Aorta (tissue), 5 donors: Measurements from ENCODE around the gene AFF3. TPM values are rescaled to one million over a fixed set of nuclear protein-coding genes. Genes with fewer than 3 reads are reported as not detected.
"Not testable (repeated sequence)": the region's sequence is repeated elsewhere in the genome, so short reads cannot be mapped to it uniquely, and the experiment has no call there.

Source experiments
- ATAC-seq: fragments of 200-7000 bp; cut with Tn5 transposase; one replicate; pipeline ENCODE4 v1.9.1; 2022; ENCODE audit warnings: moderate library complexity; ENCODE audit not compliant: low FRiP score
- DNase-seq, 2 donors: peaks; one replicate each; pipeline ENCODE4 v3.0.0-alpha.2; 2020
- H3K27ac ChIP-seq, 2 donors: one replicate each; pipeline ENCODE4 v1.5.1; 2013; ENCODE audit warnings: low read length in 2 of 2, mild to moderate bottlenecking in 2 of 2, moderate library complexity in 2 of 2, control low read depth in 1 of 2, inconsistent platforms in 1 of 2, low read depth in 1 of 2
- H3K27me3 ChIP-seq, 2 donors: one replicate each; pipeline ENCODE4 v1.6.1; 2013; ENCODE audit warnings: control low read depth in 1 of 2, low read length in 1 of 2, mild to moderate bottlenecking in 1 of 2, moderate library complexity in 1 of 2; ENCODE audit not compliant: insufficient read depth in 2 of 2, control insufficient read depth in 1 of 2
- H3K36me3 ChIP-seq, 2 donors: one replicate each; pipeline ENCODE4 v1.6.1; 2013; ENCODE audit warnings: control low read depth in 1 of 2, low read length in 1 of 2, mild to moderate bottlenecking in 1 of 2; ENCODE audit not compliant: insufficient read depth in 2 of 2, control insufficient read depth in 1 of 2
- H3K4me1 ChIP-seq, 2 donors: one replicate each; pipeline ENCODE4 v1.6.1; 2013; ENCODE audit warnings: low read length in 2 of 2, control low read depth in 1 of 2, mild to moderate bottlenecking in 1 of 2, moderate library complexity in 1 of 2; ENCODE audit not compliant: insufficient read depth in 2 of 2, control insufficient read depth in 1 of 2
- H3K4me3 ChIP-seq, 2 donors: one replicate each; pipeline ENCODE4 v1.5.1; 2013; ENCODE audit warnings: low read length in 2 of 2, control low read depth in 1 of 2, mild to moderate bottlenecking in 1 of 2
- H3K9me3 ChIP-seq: one replicate; pipeline ENCODE4 v1.6.1; 2013; ENCODE audit warnings: mild to moderate bottlenecking, low read length; ENCODE audit not compliant: control insufficient read depth
- WGBS, 2 donors: extraction: QIAGEN DNeasy Blood & Tissue Kit; methylation state at CpG; one replicate each; pipeline ENCODE4 v1.1.7; 2013; 5-methylcytosine and 5-hydroxymethylcytosine counted together
- intact Hi-C, 2 donors: fragments of 100-400 bp; cut with DNase I; formaldehyde crosslinking; loops; one replicate each; pipeline versions ENCODE4 v1.14.2 to v1.15.0; 2022
- polyA plus RNA-seq, 2 donors: library from polyadenylated mRNA; stranded (reverse); fragments of 200-250 nt; gene quantifications; one replicate each; pipeline ENCODE4 v1.2.3, GENCODE V29; 2013
- total RNA-seq, 2 donors: library from RNA; stranded (reverse); fragmentation: NEBNext Ultra II Directional; extraction: Animal tissue kit (Norgen Biotek cat#: 25700); gene quantifications; one replicate each; pipeline ENCODE4 v1.2.1, GENCODE V29; 2021
- donor health status: healthy with polysubstance abuse.
- donor health status: Bipolar disorder and iron deficiency.
- donor health status: DM: no; HTN: no; CAD: no.
- donor health status: DM: no; HTN: no; CAD: no.
- donor health status: DM: yes; HTN: yes; CAD: no.

Gene AFF3
- total and polyA plus RNA-seq, 4 donors = 0.25 to 15.7 (median 5.5) TPM

DNA sequence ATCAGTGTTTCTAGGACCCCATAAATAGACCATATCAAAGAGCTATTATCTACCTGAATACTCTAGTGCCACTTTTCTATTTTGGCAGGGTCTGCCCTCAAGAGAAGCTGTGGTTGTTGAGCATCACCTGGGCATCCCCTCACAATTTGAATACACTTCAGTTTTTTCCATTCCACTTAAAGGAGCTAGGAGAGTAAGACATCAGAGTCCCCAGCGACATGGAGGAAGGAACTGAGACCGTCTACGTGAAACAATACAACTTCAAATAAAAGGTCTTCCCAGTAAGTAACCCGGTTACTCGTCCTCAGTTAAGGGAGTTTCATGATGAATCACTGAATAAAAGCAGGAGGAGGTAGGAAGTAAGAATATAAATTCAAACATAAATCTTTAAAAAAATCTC is 206.7 kb downstream of the AFF3 start:
- Histone ChIP-seq H3K27me3 (no peaks in the 10 kb centered on the region), H3K9me3 (no peaks in the 10 kb centered on the region), H3K4me1 (no peaks in the 10 kb centered on the region), H3K4me3 (no peak overlapping the region), H3K36me3 (no peaks in the 10 kb centered on the region), H3K27ac (no peak overlapping the region)
- ATAC-seq (no peak), DNase-seq (no peak)
- intact Hi-C loops = no loop called here
- 93 to 96% methylated on average over 5 of the region's 5 CpGs for WGBS, 2 donors

DNA sequence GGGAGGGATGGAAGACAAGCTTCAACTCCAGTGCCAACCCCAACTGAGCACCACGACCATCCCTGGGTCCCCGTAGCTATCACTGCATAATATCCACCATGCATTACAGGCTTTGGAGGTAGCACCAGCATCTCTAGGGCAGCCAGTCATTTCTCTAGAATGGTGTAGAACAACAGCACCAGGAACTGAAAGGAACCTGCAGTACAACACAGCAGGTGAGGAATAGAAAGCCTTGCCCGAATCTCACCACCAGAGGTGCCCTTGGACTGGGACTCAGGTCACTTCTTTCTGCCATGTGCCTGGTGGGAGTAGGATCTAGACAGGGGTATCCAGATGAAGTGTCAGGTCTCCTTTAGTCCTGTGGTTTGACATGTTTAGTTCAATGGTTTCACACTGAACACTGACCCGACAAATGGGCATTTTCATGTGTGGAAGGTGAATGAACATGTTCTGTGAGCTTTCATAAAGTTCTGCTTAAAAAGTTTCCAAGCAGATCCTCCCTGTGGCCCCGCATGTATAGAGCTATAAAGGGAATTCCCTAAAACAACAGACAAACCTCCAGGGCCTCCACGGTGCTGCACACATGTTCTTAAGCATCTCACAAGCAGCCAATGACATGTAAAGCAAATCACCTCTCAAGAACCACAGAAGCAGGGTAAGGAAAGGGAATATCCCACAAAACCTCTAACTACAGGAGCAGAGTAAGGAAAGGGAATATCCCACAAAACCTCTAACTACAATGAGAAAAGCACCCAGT is 208.3 kb downstream of the AFF3 start:
- H3K27me3 ChIP-seq = no peaks in the 10 kb centered on the region
- WGBS, 2 donors = 86 to 87% methylated on average over 6 of the region's 6 CpGs

DNA sequence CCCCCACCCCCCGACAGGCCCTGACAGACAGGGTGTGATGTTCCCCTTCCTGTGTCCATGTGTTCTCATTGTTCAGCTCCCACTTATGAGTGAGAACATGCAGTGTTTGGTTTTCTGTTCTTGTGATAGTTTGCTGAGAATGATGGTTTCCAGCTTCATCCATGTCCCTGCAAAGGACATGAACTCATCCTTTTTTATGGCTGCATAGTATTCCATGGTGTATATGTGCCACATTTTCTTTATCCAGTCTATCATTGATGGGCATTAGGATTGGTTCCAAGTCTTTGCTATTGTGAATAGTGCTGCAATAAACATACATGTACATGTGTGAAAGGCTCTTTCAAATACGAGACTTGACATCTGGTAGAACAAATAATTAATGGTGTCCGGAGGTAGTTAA is 208.9 kb downstream of the AFF3 start:
- intact Hi-C loops, DNase-seq, H3K27me3 ChIP-seq, H3K9me3 ChIP-seq, H3K4me1 ChIP-seq, ATAC-seq, H3K27ac ChIP-seq, H3K36me3 ChIP-seq, H3K4me3 ChIP-seq: not testable (repeated sequence)
- 98% methylated on average over 3 of the region's 3 CpGs for whole genome bisulfite sequencing, 2 donors

More for the DNA sequence above, 208.3 kb downstream of the AFF3 start:
- H3K4me1 ChIP-seq = no peaks in the 10 kb centered on the region
- H3K4me3 ChIP-seq = no peak overlapping the region
- H3K27ac ChIP-seq = no peak overlapping the region
- DNase-seq (no peak), ATAC-seq (no peak)
- H3K9me3 ChIP-seq = no peaks in the 10 kb centered on the region
- H3K36me3 ChIP-seq = no peaks in the 10 kb centered on the region
- intact Hi-C loops = no loop called here

DNA sequence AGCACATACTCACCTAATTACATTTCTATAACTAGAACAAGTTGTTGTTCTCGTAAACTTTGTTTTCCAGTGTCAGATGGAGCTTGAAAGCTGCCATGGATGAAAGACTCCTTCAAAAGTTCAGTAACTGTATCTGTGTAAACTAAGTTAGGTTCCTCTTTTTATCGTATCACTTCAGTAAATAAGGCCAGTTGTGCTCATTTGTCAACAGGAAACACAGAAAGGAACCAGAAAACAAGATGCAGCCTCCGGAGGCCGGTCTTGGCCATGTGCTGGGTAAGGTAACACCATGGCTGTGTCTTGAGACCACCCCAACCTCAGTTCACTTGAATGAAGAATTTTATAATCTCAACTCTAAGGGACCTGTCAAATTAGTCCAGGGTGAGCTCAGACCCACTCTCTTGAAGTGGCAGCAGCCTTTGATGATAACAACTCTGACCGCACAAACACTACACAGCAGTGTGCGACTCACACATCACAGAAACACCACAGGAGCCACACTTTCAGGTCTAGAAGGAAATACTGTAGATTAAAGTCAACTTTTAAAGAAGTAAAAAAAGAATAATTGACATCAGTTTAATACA is 213.8 kb downstream of the AFF3 start:
- 93 to 94% methylated on average over 6 of the region's 6 CpGs for WGBS, 2 donors
- intact Hi-C loops = no loop called here
- no peaks in the 10 kb centered on the region for H3K36me3 ChIP-seq
- H3K9me3 ChIP-seq = no peaks in the 10 kb centered on the region
- DNase-seq (no peak), ATAC-seq (no peak)
- no peak overlapping the region for H3K27ac ChIP-seq
- H3K4me1 ChIP-seq = no peaks in the 10 kb centered on the region
- H3K27me3 ChIP-seq = no peaks in the 10 kb centered on the region
- H3K4me3 ChIP-seq = no peak overlapping the region

DNA sequence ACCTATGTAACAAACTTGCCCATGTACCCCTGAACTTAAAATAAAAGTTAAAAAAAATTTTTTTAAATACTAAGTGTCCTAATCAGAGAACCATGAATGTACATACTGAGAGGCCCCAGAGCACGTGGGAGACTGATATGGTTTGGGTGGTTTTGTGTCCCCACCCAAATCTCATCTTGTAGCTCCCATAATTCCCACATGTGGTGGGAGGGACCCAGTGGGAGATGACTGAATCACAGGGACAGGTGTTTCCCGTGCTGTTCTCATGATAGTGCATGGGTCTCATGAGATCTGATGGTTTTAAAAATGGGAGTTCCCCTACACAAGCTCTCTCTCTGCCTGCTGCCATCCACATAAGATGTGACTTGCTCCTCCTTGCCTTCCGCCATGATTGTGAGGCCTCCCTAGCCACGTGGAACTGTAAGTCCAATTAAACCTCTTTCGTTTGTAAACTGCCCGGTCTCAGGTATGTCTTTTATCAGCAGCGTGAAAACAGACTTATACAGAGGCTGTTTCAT is 214.6 kb downstream of the AFF3 start:
- H3K9me3 ChIP-seq, ATAC-seq, H3K4me3 ChIP-seq, H3K27me3 ChIP-seq, DNase-seq, H3K27ac ChIP-seq, intact Hi-C loops, H3K4me1 ChIP-seq, H3K36me3 ChIP-seq: not testable (repeated sequence)
- WGBS, 2 donors = 93 to 96% methylated on average over 7 of the region's 7 CpGs

DNA sequence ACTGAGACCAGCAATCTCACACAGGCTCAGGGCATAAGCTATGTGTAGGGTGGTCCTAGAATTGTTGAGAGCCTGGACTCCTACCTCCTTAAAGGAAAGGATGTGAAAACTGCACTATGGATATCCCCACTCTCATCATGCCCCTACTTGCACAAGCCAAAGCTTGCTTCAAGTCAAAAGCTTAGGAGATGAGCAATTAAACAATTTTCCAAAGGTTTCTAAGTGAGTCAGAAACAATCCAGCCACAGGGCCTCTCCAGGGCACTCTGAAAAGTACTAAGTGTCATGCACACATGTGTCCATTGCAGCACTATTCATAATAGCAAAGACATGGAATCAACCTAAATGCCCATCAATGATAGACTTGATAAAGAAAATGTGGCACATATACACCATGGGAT is 215.4 kb downstream of the AFF3 start:
- intact Hi-C loops = no loop called here
- DNase-seq = no peak

DNA sequence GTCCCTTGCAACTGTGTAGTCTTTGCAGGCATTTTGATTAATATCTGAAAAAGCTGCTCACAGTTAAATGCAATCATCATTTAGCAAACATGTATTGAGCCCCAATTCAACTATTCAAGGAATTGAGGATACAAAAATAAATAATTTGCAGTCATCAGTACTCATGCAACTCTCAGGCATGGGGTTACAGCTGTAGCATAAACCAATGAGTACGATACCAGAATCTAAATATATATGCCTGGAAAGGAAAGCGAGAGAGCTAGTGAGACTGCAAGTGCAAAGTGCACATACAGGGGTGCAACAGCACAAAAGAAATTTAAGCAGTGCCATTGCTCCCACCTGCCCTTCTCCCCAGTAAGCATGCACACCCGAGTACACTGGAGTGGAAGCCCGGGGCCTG is 216.4 kb downstream of the AFF3 start:
- WGBS, 2 donors = 94 to 97% methylated on average over 4 of the region's 4 CpGs

More for the DNA sequence above, 215.4 kb downstream of the AFF3 start:
- H3K27me3 ChIP-seq = no peaks in the 10 kb centered on the region
- H3K4me1 ChIP-seq = no peaks in the 10 kb centered on the region
- no peak for ATAC-seq
- no peaks in the 10 kb centered on the region for H3K9me3 ChIP-seq
- no peaks in the 10 kb centered on the region for H3K36me3 ChIP-seq
- no peak overlapping the region for H3K27ac ChIP-seq
- H3K4me3 ChIP-seq = no peak overlapping the region

DNA sequence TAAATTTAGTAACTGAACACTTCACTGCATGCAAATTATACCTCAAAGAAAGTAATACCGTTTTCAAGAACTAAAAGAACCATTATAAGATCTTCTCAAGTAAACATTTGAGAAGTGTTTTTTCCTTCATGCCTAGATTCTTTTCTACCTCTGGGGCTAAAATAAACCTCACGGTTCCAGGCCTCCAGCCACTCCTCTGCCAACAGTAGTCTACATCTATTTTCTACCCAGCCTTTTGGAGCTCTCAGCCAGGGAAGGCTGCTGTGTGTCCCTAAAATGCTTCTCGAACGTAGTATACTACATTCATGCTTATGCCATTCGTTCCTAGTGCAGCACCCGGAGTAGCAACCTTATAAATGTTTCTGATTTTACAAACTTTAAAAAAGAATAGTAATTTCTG is 219.7 kb downstream of the AFF3 start:
- Histone ChIP-seq H3K4me3 (no peak overlapping the region), H3K4me1 (no peaks in the 10 kb centered on the region), H3K9me3 (no peaks in the 10 kb centered on the region), H3K36me3 (no peaks in the 10 kb centered on the region), H3K27ac (no peak overlapping the region), H3K27me3 (no peaks in the 10 kb centered on the region)
- intact Hi-C loops = no loop called here
- DNase-seq (no peak), ATAC-seq (no peak)
- WGBS, 2 donors = 90 to 92% methylated on average over 6 of the region's 6 CpGs

More for the DNA sequence above, 216.4 kb downstream of the AFF3 start:
- no peak for DNase-seq
- Histone ChIP-seq H3K27me3 (no peaks in the 10 kb centered on the region), H3K36me3 (no peaks in the 10 kb centered on the region), H3K9me3 (no peaks in the 10 kb centered on the region), H3K27ac (no peak overlapping the region), H3K4me3 (no peak overlapping the region), H3K4me1 (no peaks in the 10 kb centered on the region)
- intact Hi-C loops = no loop called here
- ATAC-seq = no peak

DNA sequence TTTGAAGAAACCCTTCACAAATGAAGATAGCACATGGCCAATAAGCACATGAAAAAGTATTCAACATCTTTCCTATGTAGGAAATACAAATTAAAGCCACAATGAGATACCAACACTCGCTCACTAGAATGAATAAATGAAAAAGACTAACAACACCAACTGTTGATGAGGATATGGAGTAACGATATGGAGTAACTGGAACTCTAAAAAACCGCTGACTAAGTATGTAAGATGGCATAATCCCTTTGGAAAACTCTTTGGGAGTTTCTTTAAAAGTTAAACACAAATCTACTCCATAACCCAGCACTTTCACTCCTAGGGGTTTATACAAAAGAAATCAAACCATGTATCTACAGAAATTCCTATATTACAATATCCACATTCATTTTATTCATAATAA is 220.5 kb downstream of the AFF3 start:
- no peaks in the 10 kb centered on the region for H3K4me1 ChIP-seq
- intact Hi-C loops = no loop called here
- 95 to 97% methylated on average over 3 of the region's 3 CpGs for WGBS, 2 donors
- DNase-seq (no peak), ATAC-seq (no peak)
- H3K27me3 ChIP-seq = no peaks in the 10 kb centered on the region
- no peaks in the 10 kb centered on the region for H3K9me3 ChIP-seq
- no peak overlapping the region for H3K27ac ChIP-seq
- no peak overlapping the region for H3K4me3 ChIP-seq
- H3K36me3 ChIP-seq = no peaks in the 10 kb centered on the region
